ENCODE measurements around the gene SLC12A1. TPM values are rescaled to one million over a fixed set of nuclear protein-coding genes. Genes with fewer than 3 reads are reported as not detected.

SLC12A1 gene
- total RNA-seq, 1 donor from 2014 or later = 0.13 TPM

DNA sequence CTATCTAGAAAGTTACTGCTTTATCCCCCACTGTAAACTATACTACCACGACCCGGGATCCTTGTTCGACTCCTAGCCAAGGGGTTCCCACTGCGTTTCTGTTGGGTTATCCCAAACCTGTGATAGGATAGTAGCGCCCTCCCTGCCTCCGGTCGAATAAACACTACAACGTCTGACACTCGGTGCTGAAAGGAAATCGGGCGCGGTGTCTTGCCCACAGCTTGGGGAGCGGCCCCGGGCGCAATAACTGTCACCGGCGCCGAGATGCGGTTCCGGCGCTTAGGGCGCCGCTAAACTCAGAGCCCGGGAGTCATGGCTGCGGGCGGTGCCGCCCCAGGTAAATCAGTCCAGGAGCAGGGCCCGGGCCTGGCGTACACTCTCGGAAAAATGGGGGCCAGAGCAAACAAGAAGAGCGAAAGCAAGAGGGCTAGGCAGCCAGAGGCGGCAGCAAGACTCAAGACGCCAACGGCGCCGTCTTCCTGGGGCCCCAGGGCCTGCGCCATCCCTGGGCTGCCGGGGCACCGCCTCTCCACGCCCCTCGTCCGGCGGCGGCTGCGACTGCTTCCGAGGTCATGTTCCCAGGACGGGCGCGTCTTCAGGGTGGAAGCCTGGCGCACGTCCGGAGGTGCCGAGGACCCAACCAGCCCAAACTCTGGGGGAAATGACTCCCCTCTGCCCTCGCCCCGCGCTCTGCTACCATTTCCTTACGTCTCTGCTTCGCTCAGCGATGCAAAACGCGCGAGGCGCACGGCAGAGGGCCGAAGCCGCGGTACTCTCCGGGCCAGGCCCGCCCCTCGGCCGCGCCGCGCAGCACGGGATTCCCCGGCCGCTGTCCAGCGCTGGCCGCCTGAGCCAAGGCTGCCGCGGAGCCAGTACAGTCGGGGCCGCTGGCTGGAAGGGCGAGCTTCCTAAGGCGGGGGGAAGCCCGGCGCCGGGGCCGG lies 125.0 kb downstream of the SLC12A1 start, which contains the start of gene DUT:
DUT (plus strand) TSS at position 575 of the 941 bp plus-strand sequence; CDS start at position 662, 87 bp downstream.
- H3K9me3 Mint-ChIP-seq = no peaks in the 10 kb centered on the region
- peak within 1 kb of the TSS; percentile 98 for H3K27ac Mint-ChIP-seq
- H3K27me3 Mint-ChIP-seq (ENCODE audit: low read depth) = no peaks in the 10 kb centered on the region
- peaks cover 3% of the 10 kb centered on the region for H3K36me3 Mint-ChIP-seq
- peaks cover 28% of the 10 kb centered on the region for H3K4me1 Mint-ChIP-seq
- peak; percentile 63 to 83 for DNase-seq (ENCODE audit: low spot score in 2 of 2, unreplicated experiment in 2 of 2)
- TF ChIP-seq, protein P1, sequence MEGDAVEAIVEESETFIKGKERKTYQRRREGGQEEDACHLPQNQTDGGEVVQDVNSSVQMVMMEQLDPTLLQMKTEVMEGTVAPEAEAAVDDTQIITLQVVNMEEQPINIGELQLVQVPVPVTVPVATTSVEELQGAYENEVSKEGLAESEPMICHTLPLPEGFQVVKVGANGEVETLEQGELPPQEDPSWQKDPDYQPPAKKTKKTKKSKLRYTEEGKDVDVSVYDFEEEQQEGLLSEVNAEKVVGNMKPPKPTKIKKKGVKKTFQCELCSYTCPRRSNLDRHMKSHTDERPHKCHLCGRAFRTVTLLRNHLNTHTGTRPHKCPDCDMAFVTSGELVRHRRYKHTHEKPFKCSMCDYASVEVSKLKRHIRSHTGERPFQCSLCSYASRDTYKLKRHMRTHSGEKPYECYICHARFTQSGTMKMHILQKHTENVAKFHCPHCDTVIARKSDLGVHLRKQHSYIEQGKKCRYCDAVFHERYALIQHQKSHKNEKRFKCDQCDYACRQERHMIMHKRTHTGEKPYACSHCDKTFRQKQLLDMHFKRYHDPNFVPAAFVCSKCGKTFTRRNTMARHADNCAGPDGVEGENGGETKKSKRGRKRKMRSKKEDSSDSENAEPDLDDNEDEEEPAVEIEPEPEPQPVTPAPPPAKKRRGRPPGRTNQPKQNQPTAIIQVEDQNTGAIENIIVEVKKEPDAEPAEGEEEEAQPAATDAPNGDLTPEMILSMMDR (IDR thresholded peaks at IDR 0.05; ENCODE audit: unreplicated experiment) = no peak
- H3K4me3 Mint-ChIP-seq = peak within 1 kb of the TSS; percentile 100

DNA sequence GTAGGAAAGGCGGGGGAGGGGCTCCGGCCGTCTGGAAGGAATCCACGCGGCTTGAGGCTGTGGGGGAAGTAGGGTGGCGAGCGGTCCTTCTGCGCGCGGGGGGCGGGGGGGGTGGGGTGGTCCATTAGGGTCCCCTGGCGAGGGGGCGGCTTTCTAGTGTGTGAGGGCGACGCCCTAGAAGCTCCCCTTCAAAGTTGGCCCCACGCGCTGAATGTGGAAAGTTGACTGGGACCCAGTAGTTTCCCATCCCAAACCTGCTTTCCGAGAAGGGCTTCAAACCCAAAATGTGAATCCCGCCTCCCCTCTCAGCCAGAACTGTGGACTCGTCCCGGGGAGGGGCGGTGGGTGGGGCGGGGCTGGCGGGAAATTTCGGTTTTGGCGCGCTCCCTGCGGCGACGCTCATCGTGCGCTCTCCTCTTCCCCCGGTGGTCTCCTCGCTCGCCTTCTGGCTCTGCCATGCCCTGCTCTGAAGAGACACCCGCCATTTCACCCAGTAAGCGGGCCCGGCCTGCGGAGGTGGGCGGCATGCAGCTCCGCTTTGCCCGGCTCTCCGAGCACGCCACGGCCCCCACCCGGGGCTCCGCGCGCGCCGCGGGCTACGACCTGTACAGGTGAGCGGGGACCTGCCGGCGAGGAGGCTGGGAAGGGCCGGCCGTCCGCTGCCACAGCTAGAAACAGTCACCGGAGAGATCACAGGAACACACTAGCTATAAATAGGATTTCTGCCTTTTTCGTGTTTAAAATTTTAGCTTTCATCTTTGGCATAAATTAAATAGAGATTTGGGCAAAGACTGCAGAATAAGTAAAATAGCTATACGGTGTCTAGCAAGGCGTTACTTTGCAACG lies 125.9 kb downstream of the SLC12A1 start:
- H3K27ac Mint-ChIP-seq = peak overlapping the region; percentile 90
- peaks cover 26% of the 10 kb centered on the region for H3K4me1 Mint-ChIP-seq
- TF ChIP-seq, protein P1 (IDR thresholded peaks at IDR 0.05; ENCODE audit: unreplicated experiment) = no peak
- no peaks in the 10 kb centered on the region for H3K27me3 Mint-ChIP-seq (ENCODE audit: low read depth)
- H3K4me3 Mint-ChIP-seq = peak overlapping the region; percentile 100
- H3K36me3 Mint-ChIP-seq = peaks cover 10% of the 10 kb centered on the region
- DNase-seq (ENCODE audit: low spot score in 2 of 2, unreplicated experiment in 2 of 2) = peak; percentile 45 to 61
- H3K9me3 Mint-ChIP-seq = no peaks in the 10 kb centered on the region

DNA sequence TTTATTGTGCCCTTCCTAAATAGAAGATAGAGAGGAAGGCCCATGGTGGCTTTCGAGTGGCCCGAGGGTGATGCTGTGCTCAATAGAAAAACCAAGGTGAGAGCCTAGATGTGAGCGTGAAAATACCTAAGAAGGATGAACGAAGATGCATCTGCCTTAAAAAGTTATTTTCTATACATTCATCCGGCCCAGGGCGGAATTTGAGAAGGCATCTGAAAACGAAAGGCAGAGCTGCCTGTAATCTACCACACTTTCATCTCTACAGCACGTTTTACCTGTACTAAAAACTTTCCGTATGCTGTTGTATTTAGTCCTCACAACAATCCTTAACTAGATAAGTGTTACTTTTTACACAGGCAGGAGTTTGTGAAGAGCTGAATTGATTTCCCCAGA lies 126.5 kb downstream of the SLC12A1 start:
- no peak overlapping the region for H3K27ac Mint-ChIP-seq
- H3K4me3 Mint-ChIP-seq = peak overlapping the region; percentile 100
- H3K27me3 Mint-ChIP-seq (ENCODE audit: low read depth) = no peaks in the 10 kb centered on the region
- no peaks in the 10 kb centered on the region for H3K9me3 Mint-ChIP-seq
- peaks cover 10% of the 10 kb centered on the region for H3K36me3 Mint-ChIP-seq
- H3K4me1 Mint-ChIP-seq = peaks cover 26% of the 10 kb centered on the region
- TF ChIP-seq, protein P1 (IDR thresholded peaks at IDR 0.05; ENCODE audit: unreplicated experiment) = no peak
- DNase-seq (ENCODE audit: low spot score in 2 of 2, unreplicated experiment in 2 of 2) = no peak

DNA sequence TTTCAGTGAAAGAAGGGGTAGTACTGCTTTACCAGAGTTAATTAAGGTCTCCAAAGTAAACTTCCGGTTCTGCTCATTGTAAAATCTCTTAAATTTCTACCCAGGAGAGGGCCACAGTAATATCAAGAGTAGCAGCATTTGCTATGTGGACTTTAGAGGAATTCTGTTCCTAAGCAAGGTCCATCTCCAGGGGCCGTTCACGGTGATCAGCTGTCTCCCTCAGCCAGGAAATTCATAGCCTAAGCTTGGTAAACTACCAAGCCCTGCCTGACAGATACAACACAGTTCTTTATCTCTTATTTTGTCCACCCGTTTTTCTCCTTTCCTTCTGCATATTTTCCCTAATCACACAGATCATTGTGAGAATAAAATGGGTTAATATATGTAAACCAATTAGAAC lies 127.4 kb downstream of the SLC12A1 start:
- TF ChIP-seq, protein P1 (IDR thresholded peaks at IDR 0.05; ENCODE audit: unreplicated experiment) = no peak
- no peaks in the 10 kb centered on the region for H3K9me3 Mint-ChIP-seq
- peak overlapping the region; percentile 100 for H3K4me3 Mint-ChIP-seq
- no peak overlapping the region for H3K27ac Mint-ChIP-seq
- DNase-seq (ENCODE audit: low spot score in 2 of 2, unreplicated experiment in 2 of 2) = no peak
- H3K27me3 Mint-ChIP-seq (ENCODE audit: low read depth) = no peaks in the 10 kb centered on the region
- H3K4me1 Mint-ChIP-seq = peaks cover 26% of the 10 kb centered on the region
- H3K36me3 Mint-ChIP-seq = peaks cover 13% of the 10 kb centered on the region

DNA sequence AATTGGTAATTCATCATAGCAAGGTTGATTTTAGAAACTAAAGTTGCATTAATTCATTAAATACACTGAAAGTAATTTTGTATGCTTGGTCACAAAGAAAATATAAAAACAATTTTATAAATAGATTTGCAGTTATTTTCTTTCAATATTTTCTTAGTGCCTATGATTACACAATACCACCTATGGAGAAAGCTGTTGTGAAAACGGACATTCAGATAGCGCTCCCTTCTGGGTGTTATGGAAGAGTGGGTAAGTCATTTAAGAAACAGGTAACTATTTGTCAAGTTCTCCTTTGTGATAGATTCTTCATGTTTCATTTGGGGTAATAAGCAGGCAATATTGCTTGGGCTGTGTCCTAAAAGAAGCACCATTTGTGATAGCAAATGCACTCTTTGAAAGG lies 128.2 kb downstream of the SLC12A1 start:
- Mint-ChIP-seq H3K4me3 (no peak overlapping the region), H3K36me3 (peaks cover 13% of the 10 kb centered on the region), H3K27me3 (ENCODE audit: low read depth) (no peaks in the 10 kb centered on the region), H3K9me3 (no peaks in the 10 kb centered on the region), H3K27ac (no peak overlapping the region), H3K4me1 (peaks cover 24% of the 10 kb centered on the region)
- TF ChIP-seq, protein P1 (IDR thresholded peaks at IDR 0.05; ENCODE audit: unreplicated experiment) = no peak
- DNase-seq (ENCODE audit: low spot score in 2 of 2, unreplicated experiment in 2 of 2) = no peak

All from mesothelial cell of epicardium (in vitro differentiated cells).